ENCODE data around the gene GC. TPM values are rescaled to one million over a fixed set of nuclear protein-coding genes. Genes with fewer than 3 reads are reported as not detected.

Gene GC
- total and polyA plus RNA-seq, 2 donors, result 0.38 to 0.66 TPM

DNA sequence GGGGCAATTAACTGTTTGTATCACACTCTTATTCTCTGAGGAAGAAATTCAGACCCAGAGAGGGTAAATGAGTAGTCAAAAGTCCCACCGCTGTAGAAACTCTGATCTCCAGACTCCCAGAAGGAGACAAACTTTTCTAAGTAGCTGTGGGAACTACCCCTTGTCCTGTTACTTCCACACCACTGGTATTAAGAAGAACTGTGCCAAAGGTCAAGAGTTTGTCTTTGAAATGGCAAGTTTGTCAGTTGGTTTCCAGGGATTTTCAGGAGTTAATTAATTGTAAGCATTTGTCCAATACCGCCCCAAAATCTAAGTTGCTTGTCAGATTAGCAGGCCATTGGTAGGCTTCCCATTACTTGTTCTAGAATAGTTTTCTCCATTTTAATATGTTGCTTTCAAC lies 85.7 kb downstream of the GC start:
- 96% methylated on average over 2 of the region's 2 CpGs for WGBS
- H3K36me3 ChIP-seq (ENCODE audit: control insufficient read depth in 2 of 2, insufficient read depth in 2 of 2, low read length in 1 of 2), result no peaks in the 10 kb centered on the region
- no peaks in the 10 kb centered on the region for H3K27me3 ChIP-seq (ENCODE audit: control insufficient read depth in 2 of 2, insufficient read depth in 1 of 2, low read length in 1 of 2)
- no peaks in the 10 kb centered on the region for H3K4me1 ChIP-seq (ENCODE audit: control insufficient read depth in 2 of 2, insufficient read depth in 2 of 2, low read length in 2 of 2)
- H3K4me3 ChIP-seq (ENCODE audit: low read length in 2 of 2), result no peak overlapping the region
- no peak for DNase-seq (ENCODE audit: low read depth in 6 of 9, low spot score in 9 of 9)
- no peaks in the 10 kb centered on the region for H3K9me3 ChIP-seq (ENCODE audit: control insufficient read depth in 2 of 2, insufficient read depth in 1 of 2, low read length in 1 of 2)
- H3K27ac ChIP-seq (ENCODE audit: low read depth in 1 of 2, low read length in 1 of 2), result no peak overlapping the region

DNA sequence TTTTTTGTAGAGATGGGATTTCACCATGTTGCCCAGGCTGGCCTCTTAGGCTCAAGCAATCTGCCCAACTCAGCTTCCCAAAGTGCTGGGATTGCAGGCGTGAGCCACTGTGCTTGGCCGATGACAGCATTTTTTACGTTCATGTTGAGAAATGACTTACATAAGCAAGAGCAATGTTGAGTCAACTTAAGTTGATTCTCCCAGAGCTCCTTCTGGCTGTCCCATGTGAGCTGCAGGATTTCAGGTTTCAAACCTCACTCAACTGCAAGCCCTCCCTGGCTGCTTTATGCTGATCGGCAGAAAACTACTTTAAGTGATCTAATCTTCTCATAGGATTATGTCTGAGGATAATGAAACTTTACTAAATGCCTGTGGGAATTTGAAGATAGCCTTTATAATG lies 86.8 kb downstream of the GC start:
- 98% methylated on average over 4 of the region's 4 CpGs for WGBS
- no peak overlapping the region for H3K4me3 ChIP-seq (ENCODE audit: low read length in 2 of 2)
- H3K36me3 ChIP-seq (ENCODE audit: control insufficient read depth in 2 of 2, insufficient read depth in 2 of 2, low read length in 1 of 2), result no peaks in the 10 kb centered on the region
- no peaks in the 10 kb centered on the region for H3K9me3 ChIP-seq (ENCODE audit: control insufficient read depth in 2 of 2, insufficient read depth in 1 of 2, low read length in 1 of 2)
- DNase-seq (ENCODE audit: low read depth in 6 of 9, low spot score in 9 of 9), result no peak
- no peak overlapping the region for H3K27ac ChIP-seq (ENCODE audit: low read depth in 1 of 2, low read length in 1 of 2)
- no peaks in the 10 kb centered on the region for H3K27me3 ChIP-seq (ENCODE audit: control insufficient read depth in 2 of 2, insufficient read depth in 1 of 2, low read length in 1 of 2)
- H3K4me1 ChIP-seq (ENCODE audit: control insufficient read depth in 2 of 2, insufficient read depth in 2 of 2, low read length in 2 of 2), result no peaks in the 10 kb centered on the region

DNA sequence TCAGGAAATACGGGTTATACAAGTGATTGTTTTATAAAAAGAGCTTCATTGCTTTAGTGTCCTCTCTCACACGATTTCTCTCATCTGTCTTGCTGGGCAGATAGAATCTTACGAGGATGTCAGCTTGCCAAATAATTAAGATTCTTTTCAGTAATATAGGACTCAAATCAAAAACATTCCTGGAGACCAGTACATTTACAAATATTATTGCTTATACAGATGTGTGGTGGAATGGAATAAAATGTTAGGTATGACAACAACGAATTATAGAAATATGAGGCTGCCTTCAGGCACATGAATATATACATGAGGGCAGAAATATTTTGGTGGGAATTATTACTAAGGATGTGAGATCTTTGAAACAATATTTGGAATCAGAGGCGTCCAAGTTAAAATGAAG lies 88.9 kb downstream of the GC start:
- Histone ChIP-seq H3K9me3 (ENCODE audit: control insufficient read depth in 2 of 2, insufficient read depth in 1 of 2, low read length in 1 of 2) (no peaks in the 10 kb centered on the region), H3K4me1 (ENCODE audit: control insufficient read depth in 2 of 2, insufficient read depth in 2 of 2, low read length in 2 of 2) (no peaks in the 10 kb centered on the region), H3K36me3 (ENCODE audit: control insufficient read depth in 2 of 2, insufficient read depth in 2 of 2, low read length in 1 of 2) (no peaks in the 10 kb centered on the region), H3K4me3 (ENCODE audit: low read length in 2 of 2) (no peak overlapping the region), H3K27me3 (ENCODE audit: control insufficient read depth in 2 of 2, insufficient read depth in 1 of 2, low read length in 1 of 2) (no peaks in the 10 kb centered on the region), H3K27ac (ENCODE audit: low read depth in 1 of 2, low read length in 1 of 2) (no peak overlapping the region)
- 84% methylated on average over 5 of the region's 5 CpGs for WGBS
- DNase-seq (ENCODE audit: low read depth in 6 of 9, low spot score in 9 of 9), result no peak

DNA sequence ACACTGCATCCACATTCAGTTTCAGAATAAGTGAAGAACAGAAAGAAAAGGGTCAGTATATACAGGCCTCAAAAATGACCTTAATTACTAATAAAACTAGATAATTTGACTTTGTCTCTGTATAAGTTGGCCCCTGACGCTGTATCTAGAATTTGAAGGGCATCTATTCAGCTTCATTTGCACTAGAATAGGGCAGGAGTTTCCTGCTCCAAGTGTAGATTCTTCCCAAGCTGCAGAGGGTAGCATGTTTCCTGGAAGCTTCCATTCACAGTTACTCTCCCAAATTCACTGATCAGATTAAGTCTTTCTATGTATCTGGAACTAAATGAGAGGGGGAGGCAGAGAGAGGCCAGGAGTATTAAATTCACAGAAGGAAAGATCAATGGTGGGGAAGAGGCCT lies 90.9 kb downstream of the GC start:
- no peak for DNase-seq (ENCODE audit: low read depth in 6 of 9, low spot score in 9 of 9)
- Histone ChIP-seq H3K4me1 (ENCODE audit: control insufficient read depth in 2 of 2, insufficient read depth in 2 of 2, low read length in 2 of 2) (no peaks in the 10 kb centered on the region), H3K27ac (ENCODE audit: low read depth in 1 of 2, low read length in 1 of 2) (no peak overlapping the region), H3K9me3 (ENCODE audit: control insufficient read depth in 2 of 2, insufficient read depth in 1 of 2, low read length in 1 of 2) (no peaks in the 10 kb centered on the region), H3K4me3 (ENCODE audit: low read length in 2 of 2) (no peak overlapping the region), H3K36me3 (ENCODE audit: control insufficient read depth in 2 of 2, insufficient read depth in 2 of 2, low read length in 1 of 2) (no peaks in the 10 kb centered on the region), H3K27me3 (ENCODE audit: control insufficient read depth in 2 of 2, insufficient read depth in 1 of 2, low read length in 1 of 2) (no peaks in the 10 kb centered on the region)
- WGBS, result 97% methylated on average over 1 of the region's 1 CpG

DNA sequence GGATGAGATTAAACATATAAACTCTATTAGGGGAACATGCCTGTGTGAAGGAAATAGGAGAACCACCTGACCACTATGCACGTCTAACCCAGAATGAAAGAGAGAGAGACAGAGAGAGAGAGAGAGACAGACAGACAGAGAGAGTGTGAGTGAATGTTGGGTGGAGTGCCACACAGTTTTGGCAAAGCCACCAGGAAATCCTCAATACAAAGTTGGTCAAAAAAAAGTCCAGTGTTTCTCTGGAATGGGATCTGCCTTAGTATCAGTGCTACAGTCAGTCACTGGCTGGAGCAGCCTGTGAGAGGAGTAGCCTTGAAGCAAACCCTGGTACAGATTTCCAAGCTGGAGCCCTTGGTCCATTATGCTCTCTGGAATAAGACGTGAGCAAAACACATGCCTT lies 91.7 kb downstream of the GC start:
- WGBS, result 56% methylated on average over 2 of the region's 2 CpGs
- no peak overlapping the region for H3K27ac ChIP-seq (ENCODE audit: low read depth in 1 of 2, low read length in 1 of 2)
- no peaks in the 10 kb centered on the region for H3K36me3 ChIP-seq (ENCODE audit: control insufficient read depth in 2 of 2, insufficient read depth in 2 of 2, low read length in 1 of 2)
- DNase-seq (ENCODE audit: low read depth in 6 of 9, low spot score in 9 of 9), result no peak
- H3K27me3 ChIP-seq (ENCODE audit: control insufficient read depth in 2 of 2, insufficient read depth in 1 of 2, low read length in 1 of 2), result no peaks in the 10 kb centered on the region
- H3K4me3 ChIP-seq (ENCODE audit: low read length in 2 of 2), result no peak overlapping the region
- no peaks in the 10 kb centered on the region for H3K9me3 ChIP-seq (ENCODE audit: control insufficient read depth in 2 of 2, insufficient read depth in 1 of 2, low read length in 1 of 2)
- H3K4me1 ChIP-seq (ENCODE audit: control insufficient read depth in 2 of 2, insufficient read depth in 2 of 2, low read length in 2 of 2), result no peaks in the 10 kb centered on the region

Other genes starting within 250 kb of the GC start
- 8.8 TPM for gene NPFFR2, start 247.9 kb upstream of the GC start, total RNA-seq
- gene NPFFR2, start 247.9 kb upstream of the GC start, polyA plus RNA-seq, result 6.7 TPM